ENCODE results near the gene SPRR2A.
"Not testable (repeated sequence)": the region's sequence is repeated elsewhere in the genome, so short reads cannot be mapped to it uniquely, and the experiment has no call there.

SPRR2A gene

DNA sequence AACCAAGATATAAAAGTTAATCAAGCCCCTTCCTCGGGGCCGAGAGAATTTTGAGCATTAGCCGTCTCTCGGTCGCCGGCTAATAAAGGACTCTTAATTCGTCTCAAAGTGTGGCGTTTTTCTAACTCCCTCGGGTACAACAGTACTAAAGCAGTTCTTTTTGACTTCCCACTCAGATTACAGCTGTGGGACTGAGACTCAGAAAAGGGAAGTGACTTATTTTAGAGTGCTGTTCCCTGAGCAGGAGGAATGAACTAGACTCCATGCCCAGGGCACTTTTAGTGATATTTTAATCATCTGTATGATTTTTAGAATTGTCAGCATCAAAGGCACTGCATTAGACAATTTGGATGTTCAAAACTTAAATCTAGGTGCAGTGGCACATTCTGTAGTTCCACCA lies 35.0 kb downstream of the SPRR2A start:
- not testable (repeated sequence) for H3K4me3 ChIP-seq (ENCODE audit: low read length); H3K9ac ChIP-seq (ENCODE audit: low read length); H3K27ac ChIP-seq (ENCODE audit: low read length); H3K4me1 ChIP-seq (ENCODE audit: control insufficient read depth, low read depth, low read length); H3K9me3 ChIP-seq (ENCODE audit: control insufficient read depth, low read depth, low read length); H3K27me3 ChIP-seq (ENCODE audit: control insufficient read depth, insufficient read depth, low read length); H3K36me3 ChIP-seq (ENCODE audit: control insufficient read depth, low read depth, low read length)

DNA sequence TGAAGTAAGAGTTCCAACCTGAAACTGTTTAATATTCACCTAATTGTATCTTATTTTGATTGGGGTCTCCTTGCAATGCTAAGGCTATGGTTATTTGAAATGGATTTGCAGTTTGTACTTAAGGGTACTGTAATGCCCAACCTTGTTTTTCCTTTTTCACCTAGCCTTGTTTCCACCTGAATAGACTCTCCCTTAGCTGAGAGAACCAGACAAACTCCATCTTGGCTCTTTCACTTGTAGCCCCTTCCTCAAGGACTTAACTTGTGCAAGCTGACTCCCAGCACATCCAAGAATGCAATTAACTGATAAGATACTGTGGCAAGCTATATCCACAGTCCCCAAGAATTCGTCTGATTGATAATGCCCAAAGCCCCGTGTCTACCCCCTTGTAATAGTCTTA lies 35.5 kb downstream of the SPRR2A start:
- not testable (repeated sequence) for H3K4me3 ChIP-seq (ENCODE audit: low read length); H3K36me3 ChIP-seq (ENCODE audit: control insufficient read depth, low read depth, low read length); H3K27me3 ChIP-seq (ENCODE audit: control insufficient read depth, insufficient read depth, low read length); H3K4me1 ChIP-seq (ENCODE audit: control insufficient read depth, low read depth, low read length); H3K9me3 ChIP-seq (ENCODE audit: control insufficient read depth, low read depth, low read length); H3K9ac ChIP-seq (ENCODE audit: low read length); H3K27ac ChIP-seq (ENCODE audit: low read length)

DNA sequence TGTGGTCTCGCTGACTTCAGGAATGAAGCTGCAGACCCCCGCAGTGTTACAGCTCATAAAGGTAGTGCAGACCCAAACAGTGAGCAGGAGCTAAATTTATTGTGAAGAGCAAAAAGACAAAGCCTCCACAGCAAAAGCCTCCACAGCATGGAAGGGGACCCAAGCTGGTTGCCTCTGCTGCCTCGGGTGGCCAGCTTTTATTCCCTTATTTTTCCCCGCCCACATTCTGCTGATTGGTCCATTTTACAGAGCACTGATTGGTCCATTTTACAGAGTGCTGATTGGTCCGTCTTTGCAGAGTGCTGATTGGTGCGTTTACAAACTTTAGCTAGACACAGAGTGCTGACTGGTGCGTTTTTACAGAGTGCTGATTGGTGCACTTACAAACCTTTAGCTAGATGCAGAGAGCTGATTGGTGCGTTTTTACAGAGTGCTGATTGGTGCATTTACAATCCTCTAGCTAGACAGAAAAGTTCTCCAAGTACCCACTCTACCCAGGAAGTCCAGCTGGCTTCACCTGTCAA lies 46.0 kb downstream of the SPRR2A start:
- not testable (repeated sequence) for H3K27ac ChIP-seq (ENCODE audit: low read length); H3K4me1 ChIP-seq (ENCODE audit: control insufficient read depth, low read depth, low read length); H3K27me3 ChIP-seq (ENCODE audit: control insufficient read depth, insufficient read depth, low read length); H3K36me3 ChIP-seq (ENCODE audit: control insufficient read depth, low read depth, low read length); H3K4me3 ChIP-seq (ENCODE audit: low read length); H3K9ac ChIP-seq (ENCODE audit: low read length)
- peaks cover 13% of the 10 kb centered on the region for H3K9me3 ChIP-seq (ENCODE audit: control insufficient read depth, low read depth, low read length)
